Sigmoid colon (tissue), 7 donors: ENCODE data around the gene CHERP. TPM values are rescaled to one million over a fixed set of nuclear protein-coding genes. Genes with fewer than 3 reads are reported as not detected.
A peak's percentile ranks its signal among the peaks of the same experiment; 100 is the strongest.

ENCODE experiments used
- DNase-seq: peaks from one replicate; pipeline ENCODE4 v3.0.0-alpha.2; 2019
- H3K27ac ChIP-seq, 4 donors: fragments of 200-600 bp; sonication (generic); one replicate each; pipeline ENCODE4 v1.5.1; 2016 to 2019; ENCODE audit warnings: mild to moderate bottlenecking in 1 of 4
- H3K27me3 ChIP-seq, 3 donors: fragments of 200-600 bp; sonication (generic); one replicate each; pipeline ENCODE4 v1.5.1; 2019; ENCODE audit warnings: mild to moderate bottlenecking in 1 of 3
- H3K36me3 ChIP-seq, 4 donors: fragments of 200-600 bp; sonication (generic); one replicate each; pipeline ENCODE4 v1.5.1; 2016 to 2019
- H3K4me1 ChIP-seq, 4 donors: fragments of 200-600 bp; sonication (generic); one replicate each; pipeline ENCODE4 v1.5.1; 2017 to 2019
- H3K4me3 ChIP-seq, 4 donors: fragments of 200-600 bp; sonication (generic); one replicate each; pipeline ENCODE4 v1.5.1; 2017 to 2019; ENCODE audit warnings: mild to moderate bottlenecking in 2 of 4, moderate library complexity in 1 of 4
- H3K9me3 ChIP-seq, 4 donors: fragments of 200-600 bp in 3 of 4; sonication (generic) in 3 of 4; one replicate each; pipeline versions ENCODE4 v1.5.1 to v1.6.1; 2013 to 2019
- CTCF ChIP-seq, 4 experiments: fragments of 450-650 bp in 3 of 4; fragments of 200-600 bp in 1 of 4; IDR thresholded peaks; one replicate each; pipeline ENCODE4 v1.5.1; 2016 to 2019; ENCODE audit warnings: antibody characterized with exemption in 4 of 4, mild to moderate bottlenecking in 3 of 4, moderate library complexity in 2 of 4
- EP300 ChIP-seq, 4 donors: sonication (generic); formaldehyde crosslinking; IDR thresholded peaks; one replicate each; pipeline ENCODE4 v1.6.1; 2017; ENCODE audit warnings: antibody characterized with exemption in 4 of 4
- POLR2A ChIP-seq, 2 donors: fragments of 450-650 bp; IDR thresholded peaks; one replicate each; pipeline ENCODE4 v1.6.1; 2016; ENCODE audit warnings: antibody characterized with exemption in 2 of 2, mild to moderate bottlenecking in 2 of 2, moderate library complexity in 2 of 2
- POLR2AphosphoS5 ChIP-seq, 4 donors: sonication (generic); formaldehyde crosslinking; IDR thresholded peaks; one replicate each; pipeline ENCODE4 v1.6.1; 2017; ENCODE audit warnings: antibody characterized with exemption in 4 of 4
- WGBS, 2 donors: extraction: QIAGEN DNeasy Blood & Tissue Kit; methylation state at CpG; one replicate each; pipeline ENCODE4 v1.1.7; 2013; 5-methylcytosine and 5-hydroxymethylcytosine counted together
- intact Hi-C: fragments of 100-400 bp; cut with DNase I; formaldehyde crosslinking; loops from one replicate; pipeline ENCODE4 v1.15.1; 2023
- polyA plus RNA-seq, 3 donors: library from polyadenylated mRNA; stranded (reverse); fragments of 200-250 nt; gene quantifications; one replicate each; pipeline ENCODE4 v1.2.3, GENCODE V29; 2013
- total RNA-seq, 4 donors: library from RNA; depleted of rRNA; stranded (reverse); fragments of >200 nt; gene quantifications; one replicate each; pipeline ENCODE4 v1.1.0, GENCODE V29; 2016
- donor health status: healthy with polysubstance abuse.
- donor health status: Bipolar disorder and iron deficiency.
- donor health status: healthy.

Gene CHERP
- total RNA-seq (1 to 10 TPM; 5.6 to 8.6 (median 6.6) TPM), polyA plus RNA-seq (10 to 100 TPM in 2 of 3 donors, 1 to 10 TPM in 1; 9.5 to 32.7 (median 14.4) TPM)

GRCh38 chr19:16542045-16542909 lies at the start of gene CHERP:
CHERP (minus strand) TSS chr19:16542437; CDS start chr19:16542378, 59 bp downstream.
- DNase-seq, result peak; percentile 96
- no peaks in the 10 kb centered on the region for H3K27me3 ChIP-seq
- 0% methylated on average over 108 of the region's 108 CpGs for WGBS, 2 donors
- TF ChIP-seq POLR2A (IDR thresholded peaks at IDR 0.05) (peak; percentile 70 to 79), CTCF (IDR thresholded peaks at IDR 0.05) (no peak), EP300 (IDR thresholded peaks at IDR 0.05) (peak in 1 of 4 donors; percentile 70), POLR2AphosphoS5 (IDR thresholded peaks at IDR 0.05) (peak; percentile 91 to 97 (median 94))
- peak within 1 kb of the TSS; percentile 75 to 86 (median 78) for H3K4me3 ChIP-seq
- no peaks in the 10 kb centered on the region for H3K9me3 ChIP-seq
- intact Hi-C loops, result loop anchor here (2.0 kb wide), 2 partner anchors 29 to 87 kb away; partner anchors contain the start of gene MED26
- H3K27ac ChIP-seq, result peak within 1 kb of the TSS; percentile 86 to 93 (median 88)
- peaks cover 0 to 25% (median 0%) of the 10 kb centered on the region in 4 donors for H3K36me3 ChIP-seq
- H3K4me1 ChIP-seq, result peaks cover 0 to 63% (median 49%) of the 10 kb centered on the region in 4 donors

DNA sequence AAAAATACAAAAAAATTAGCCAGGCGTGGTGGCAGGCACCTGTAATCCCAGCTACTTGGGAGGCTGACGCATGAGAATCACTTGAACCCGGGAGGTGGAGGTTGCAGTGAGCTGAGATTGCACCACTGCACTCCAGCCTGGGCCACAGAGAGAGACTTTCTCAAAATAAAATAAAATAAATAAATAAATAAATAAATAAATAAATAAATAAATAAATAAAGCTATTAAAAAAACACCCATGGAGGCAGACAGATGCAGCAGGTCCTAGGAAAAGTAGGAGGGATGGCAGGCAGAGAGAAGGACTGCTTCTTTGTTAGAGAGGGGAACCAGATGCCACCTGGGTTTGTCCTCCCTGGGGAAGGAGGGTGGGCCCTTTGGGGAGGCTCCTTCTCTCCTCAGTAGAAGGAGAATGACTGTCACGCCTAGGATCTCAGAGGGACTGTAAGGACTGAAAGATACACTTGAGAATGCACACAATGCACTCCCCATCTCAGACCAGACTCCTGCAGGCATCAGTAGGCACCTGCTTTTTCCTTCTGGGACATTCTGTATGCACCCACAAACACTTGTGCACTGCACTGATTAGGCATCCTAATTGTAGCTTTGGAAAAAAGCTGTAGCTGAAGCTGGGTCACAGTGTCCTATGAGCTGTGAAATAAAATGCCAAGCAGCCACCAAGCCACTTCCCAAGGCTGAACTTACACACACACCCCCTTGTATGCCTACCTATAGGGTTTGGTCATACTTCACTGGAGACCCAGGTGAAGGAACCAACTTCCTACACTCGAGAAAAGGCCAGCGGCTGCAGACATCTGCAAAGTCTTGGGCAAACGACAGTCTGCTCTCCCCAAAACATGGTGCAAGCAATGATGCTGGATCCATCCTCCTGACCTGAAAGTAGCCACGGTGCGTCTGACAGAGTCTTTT lies 48.9 kb upstream of the CHERP start:
- Histone ChIP-seq H3K27me3 (no peaks in the 10 kb centered on the region), H3K4me3 (no peak overlapping the region), H3K36me3 (no peaks in the 10 kb centered on the region), H3K27ac (no peak overlapping the region), H3K9me3 (no peaks in the 10 kb centered on the region), H3K4me1 (peaks cover 0 to 71% (median 42%) of the 10 kb centered on the region in 4 donors)
- TF ChIP-seq CTCF (IDR thresholded peaks at IDR 0.05) (no peak), EP300 (IDR thresholded peaks at IDR 0.05) (no peak), POLR2A (IDR thresholded peaks at IDR 0.05) (no peak), POLR2AphosphoS5 (IDR thresholded peaks at IDR 0.05) (no peak)
- intact Hi-C loops, result no loop called here
- no peak for DNase-seq
- 73 to 81% methylated on average over 9 of the region's 9 CpGs for whole genome bisulfite sequencing, 2 donors

- intact Hi-C loops, result no loop called here
- TF ChIP-seq CTCF (IDR thresholded peaks at IDR 0.05), result no peak
- no peak for TF ChIP-seq POLR2A (IDR thresholded peaks at IDR 0.05)
- no peak for TF ChIP-seq EP300 (IDR thresholded peaks at IDR 0.05)
- TF ChIP-seq POLR2AphosphoS5 (IDR thresholded peaks at IDR 0.05), result no peak
- Histone ChIP-seq H3K4me3 (no peak overlapping the region), H3K36me3 (no peaks in the 10 kb centered on the region), H3K4me1 (peaks cover 0 to 83% (median 48%) of the 10 kb centered on the region in 4 donors), H3K27me3 (no peaks in the 10 kb centered on the region), H3K9me3 (no peaks in the 10 kb centered on the region), H3K27ac (no peak overlapping the region)
- DNase-seq, result no peak
- 28 to 60% methylated on average over 3 of the region's 3 CpGs for WGBS, 2 donors
Observed at GRCh38 chr19:16589917-16590316, 47.7 kb upstream of the CHERP start.

GRCh38 chr19:16588824-16589577 lies 46.8 kb upstream of the CHERP start:
- intact Hi-C loops, result no loop called here

More at GRCh38 chr19:16588824-16589577, 46.8 kb upstream of the CHERP start:
- Histone ChIP-seq H3K27me3 (no peaks in the 10 kb centered on the region), H3K36me3 (no peaks in the 10 kb centered on the region), H3K27ac (peak overlapping the region; percentile 10 to 72 (median 64)), H3K4me1 (peaks cover 0 to 86% (median 57%) of the 10 kb centered on the region in 4 donors), H3K9me3 (no peaks in the 10 kb centered on the region), H3K4me3 (no peak overlapping the region)
- DNase-seq, result no peak
- 76 to 87% methylated on average over 11 of the region's 11 CpGs for WGBS, 2 donors
- TF ChIP-seq POLR2A (IDR thresholded peaks at IDR 0.05) (no peak), EP300 (IDR thresholded peaks at IDR 0.05) (no peak), POLR2AphosphoS5 (IDR thresholded peaks at IDR 0.05) (no peak), CTCF (IDR thresholded peaks at IDR 0.05) (no peak)
